ENCODE results near the gene INTS6.

INTS6 gene

DNA sequence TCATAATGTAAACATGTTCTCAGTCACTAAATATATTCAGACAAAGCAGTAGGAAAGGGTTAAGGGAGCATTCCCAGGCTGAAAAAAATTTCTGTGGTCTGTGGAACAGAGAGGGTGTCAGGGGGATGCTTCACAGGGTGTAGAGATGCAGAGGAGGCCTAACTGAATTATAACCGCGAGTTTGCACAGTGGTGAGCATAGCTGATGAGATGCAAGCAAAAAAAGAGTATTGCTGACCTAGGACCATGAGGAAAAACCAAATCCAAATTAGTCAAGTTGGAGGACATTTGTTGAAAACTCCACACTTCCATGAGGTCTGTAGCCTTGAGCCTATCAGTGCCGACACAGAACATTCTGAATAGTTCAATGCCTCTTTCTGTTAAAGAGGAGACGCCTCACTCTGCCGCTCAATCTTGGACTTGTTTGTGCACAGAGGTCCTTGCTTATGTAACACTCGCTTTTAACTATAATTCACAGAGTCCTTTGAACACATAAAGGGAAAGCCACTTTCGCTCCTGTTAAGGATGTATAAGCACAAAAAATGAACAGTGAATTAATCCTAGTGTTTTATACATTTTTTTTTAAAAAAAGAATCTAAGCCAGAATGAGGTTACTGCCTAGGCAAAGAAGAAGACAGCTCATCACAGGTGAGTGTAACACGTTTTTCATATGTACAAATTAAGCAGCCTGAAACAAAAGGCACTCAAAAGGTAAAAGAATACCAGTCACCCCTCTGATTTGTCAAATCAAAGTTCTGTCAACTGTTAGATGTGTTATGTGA is 25.8 kb upstream of the INTS6 start:
- Histone ChIP-seq H3K27me3 (ENCODE audit: control insufficient read depth, insufficient read depth, low read length) (no peaks in the 10 kb centered on the region), H3K4me2 (ENCODE audit: low read length) (peak overlapping the region; percentile 15), H3K36me3 (ENCODE audit: insufficient read depth, low read length) (no peaks in the 10 kb centered on the region), H3K4me3 (ENCODE audit: low read length) (no peak overlapping the region), H3K4me1 (ENCODE audit: control insufficient read depth, insufficient read depth, low read length) (peaks cover 24% of the 10 kb centered on the region), H3K9ac (ENCODE audit: low read depth, low read length) (no peak overlapping the region), H3K9me3 (replicated peaks; ENCODE audit: low read length) (no peaks in the 10 kb centered on the region)

DNA sequence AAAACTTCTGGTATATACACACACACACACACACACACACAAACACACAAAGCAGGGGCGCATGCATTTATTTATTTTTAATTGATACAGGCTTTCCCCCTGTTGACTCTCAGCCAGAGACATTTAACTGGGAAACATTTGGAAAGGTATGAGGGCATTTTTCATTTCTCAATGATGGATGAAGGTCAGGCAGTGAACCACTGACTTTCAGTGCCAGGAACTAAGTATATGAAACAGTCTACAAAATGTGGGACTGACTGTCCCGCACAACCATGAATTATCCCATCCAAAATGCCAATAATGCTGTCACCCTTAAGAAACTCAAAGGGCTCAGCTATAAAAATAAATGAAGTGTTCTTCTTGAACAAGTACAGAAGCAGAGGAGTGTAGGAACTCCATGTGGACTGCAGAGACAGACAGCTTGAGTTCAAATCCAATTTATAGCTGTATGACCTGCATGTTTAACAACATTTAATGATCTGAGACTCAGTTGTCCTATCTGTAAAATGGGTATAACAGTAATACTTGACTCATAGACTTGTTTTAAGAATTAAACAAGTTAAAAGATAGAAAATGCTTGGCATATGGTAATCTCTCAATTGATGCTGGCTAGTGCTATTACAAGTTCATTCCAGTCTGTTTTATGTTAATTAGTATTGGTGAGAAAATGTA is 25.0 kb upstream of the INTS6 start:
- Histone ChIP-seq H3K9me3 (replicated peaks; ENCODE audit: low read length) (no peaks in the 10 kb centered on the region), H3K9ac (ENCODE audit: low read depth, low read length) (no peak overlapping the region), H3K4me2 (ENCODE audit: low read length) (no peak overlapping the region), H3K27me3 (ENCODE audit: control insufficient read depth, insufficient read depth, low read length) (no peaks in the 10 kb centered on the region), H3K36me3 (ENCODE audit: insufficient read depth, low read length) (no peaks in the 10 kb centered on the region), H3K4me1 (ENCODE audit: control insufficient read depth, insufficient read depth, low read length) (peaks cover 24% of the 10 kb centered on the region), H3K4me3 (ENCODE audit: low read length) (no peak overlapping the region)

DNA sequence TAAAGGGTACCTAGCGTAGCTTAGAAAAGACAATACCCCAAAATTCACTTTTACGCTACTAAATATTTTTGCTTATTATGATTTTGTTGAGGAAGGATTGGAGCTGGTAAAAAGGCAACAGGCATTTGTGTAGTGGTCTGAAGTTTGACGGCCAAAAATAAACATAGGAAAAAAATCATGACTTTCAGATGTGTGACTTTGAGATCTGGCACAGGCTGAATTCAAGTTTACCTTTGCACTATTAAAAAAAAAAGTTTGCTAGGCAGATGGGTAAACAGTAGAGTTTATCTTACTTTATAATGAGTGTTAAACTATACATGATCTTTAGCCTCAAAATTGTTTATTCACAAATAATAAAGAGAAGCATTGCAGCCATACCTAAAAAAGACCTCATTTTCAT is 24.3 kb upstream of the INTS6 start:
- Histone ChIP-seq H3K36me3 (ENCODE audit: insufficient read depth, low read length) (no peaks in the 10 kb centered on the region), H3K9me3 (replicated peaks; ENCODE audit: low read length) (no peaks in the 10 kb centered on the region), H3K9ac (ENCODE audit: low read depth, low read length) (no peak overlapping the region), H3K4me3 (ENCODE audit: low read length) (no peak overlapping the region), H3K4me2 (ENCODE audit: low read length) (no peak overlapping the region), H3K4me1 (ENCODE audit: control insufficient read depth, insufficient read depth, low read length) (peaks cover 24% of the 10 kb centered on the region), H3K27me3 (ENCODE audit: control insufficient read depth, insufficient read depth, low read length) (no peaks in the 10 kb centered on the region)

DNA sequence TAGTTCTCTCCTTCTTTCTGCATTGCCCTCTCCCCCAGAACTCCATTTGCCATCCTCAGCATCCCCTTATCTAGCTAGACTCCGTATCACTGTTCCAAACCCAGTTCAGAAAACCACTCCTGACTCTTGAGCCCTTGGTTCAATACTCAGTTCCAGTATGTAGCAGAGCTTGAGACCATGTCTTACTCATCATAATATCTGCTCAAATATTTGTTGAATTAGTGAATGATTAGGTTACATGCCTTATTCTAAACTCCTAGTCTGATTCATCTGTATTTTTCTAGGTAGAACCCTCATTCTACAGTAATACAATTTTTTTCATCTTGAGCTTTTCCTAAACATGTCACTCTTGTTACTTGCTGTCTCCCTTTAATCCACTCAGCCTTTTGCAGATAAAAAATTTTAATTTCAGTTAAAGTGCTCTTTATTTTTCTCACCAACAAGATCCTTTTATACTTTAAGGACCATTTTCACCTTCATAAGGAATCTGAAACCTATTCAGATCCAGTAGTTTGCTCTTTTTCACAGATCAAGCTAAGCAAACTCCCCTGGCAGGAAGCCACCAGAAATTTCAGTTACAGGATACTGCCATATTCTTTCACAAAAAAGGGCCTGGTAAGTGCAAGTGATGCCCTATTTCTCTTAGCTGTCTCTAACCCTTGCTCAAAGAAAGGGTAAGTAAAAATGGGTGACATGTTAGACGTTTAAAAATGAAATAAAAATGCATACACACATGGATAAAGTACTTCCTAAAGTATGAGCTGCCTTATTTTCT is 23.1 kb upstream of the INTS6 start:
- Histone ChIP-seq H3K9me3 (replicated peaks; ENCODE audit: low read length) (no peaks in the 10 kb centered on the region), H3K4me1 (ENCODE audit: control insufficient read depth, insufficient read depth, low read length) (peaks cover 24% of the 10 kb centered on the region), H3K9ac (ENCODE audit: low read depth, low read length) (peak overlapping the region; percentile 3), H3K4me3 (ENCODE audit: low read length) (no peak overlapping the region), H3K36me3 (ENCODE audit: insufficient read depth, low read length) (no peaks in the 10 kb centered on the region), H3K4me2 (ENCODE audit: low read length) (peak overlapping the region; percentile 8), H3K27me3 (ENCODE audit: control insufficient read depth, insufficient read depth, low read length) (no peaks in the 10 kb centered on the region)

DNA sequence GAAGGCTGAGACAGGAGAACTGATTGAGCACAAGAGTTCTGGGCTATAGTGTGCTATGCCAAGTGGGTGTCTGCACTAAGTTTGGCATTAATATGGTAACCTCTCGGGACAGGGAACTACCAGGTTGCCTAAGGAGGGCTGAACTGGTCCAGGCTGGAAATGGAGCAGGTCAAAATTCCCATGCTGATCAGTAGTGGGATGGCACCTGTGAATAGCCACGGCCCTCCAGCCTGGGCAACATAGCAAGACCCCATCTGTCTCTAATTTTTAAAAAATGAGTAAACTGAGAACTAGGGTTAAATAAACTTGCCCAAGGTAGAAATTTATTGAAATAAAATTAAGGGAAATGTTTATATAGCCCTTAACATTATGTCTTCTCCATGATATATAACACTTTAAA is 17.0 kb upstream of the INTS6 start:
- Histone ChIP-seq H3K4me2 (ENCODE audit: low read length) (no peak overlapping the region), H3K9me3 (replicated peaks; ENCODE audit: low read length) (no peaks in the 10 kb centered on the region), H3K9ac (ENCODE audit: low read depth, low read length) (no peak overlapping the region), H3K4me3 (ENCODE audit: low read length) (no peak overlapping the region), H3K27me3 (ENCODE audit: control insufficient read depth, insufficient read depth, low read length) (no peaks in the 10 kb centered on the region), H3K36me3 (ENCODE audit: insufficient read depth, low read length) (no peaks in the 10 kb centered on the region), H3K4me1 (ENCODE audit: control insufficient read depth, insufficient read depth, low read length) (no peaks in the 10 kb centered on the region)

DNA sequence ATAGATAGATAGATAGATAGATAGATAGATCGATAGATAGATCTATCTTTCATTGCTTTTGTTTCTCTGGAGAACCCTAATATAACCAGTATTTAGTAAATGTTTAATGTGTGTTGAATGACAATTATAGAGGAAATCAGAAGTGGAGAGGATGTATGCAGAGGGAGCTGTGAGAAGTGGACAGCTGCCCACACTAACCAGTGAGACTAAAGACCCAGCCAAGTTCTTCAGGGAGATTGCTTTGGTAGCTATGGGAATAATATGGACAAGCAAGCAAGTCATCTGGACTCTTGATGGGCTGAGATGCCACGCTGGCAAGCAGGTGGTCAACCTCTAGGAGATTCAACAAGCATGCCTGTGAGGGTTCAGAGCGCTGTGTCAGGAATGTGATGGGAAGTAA is 14.9 kb upstream of the INTS6 start:
- Histone ChIP-seq H3K9ac (ENCODE audit: low read depth, low read length) (no peak overlapping the region), H3K9me3 (replicated peaks; ENCODE audit: low read length) (no peaks in the 10 kb centered on the region), H3K4me3 (ENCODE audit: low read length) (no peak overlapping the region), H3K36me3 (ENCODE audit: insufficient read depth, low read length) (no peaks in the 10 kb centered on the region), H3K4me2 (ENCODE audit: low read length) (no peak overlapping the region), H3K4me1 (ENCODE audit: control insufficient read depth, insufficient read depth, low read length) (no peaks in the 10 kb centered on the region), H3K27me3 (ENCODE audit: control insufficient read depth, insufficient read depth, low read length) (no peaks in the 10 kb centered on the region)

DNA sequence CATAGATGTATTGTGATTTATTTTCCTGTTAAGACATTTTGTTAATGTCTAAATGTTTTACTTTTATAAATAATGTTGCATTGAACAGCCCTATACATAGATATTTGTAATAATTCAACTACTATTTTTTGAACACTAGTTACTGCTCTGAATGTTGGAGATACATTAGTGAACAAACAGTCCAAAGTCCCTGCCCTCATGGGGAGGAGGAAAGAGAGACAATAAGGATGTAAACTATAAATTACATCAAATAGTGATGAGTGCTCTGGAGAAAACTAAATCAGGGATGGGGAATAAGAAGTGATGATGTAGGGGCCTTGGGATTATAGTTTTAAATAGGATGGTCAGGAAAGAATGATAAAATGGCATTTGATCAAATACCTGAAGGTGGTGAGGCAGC is 12.3 kb upstream of the INTS6 start:
- H3K4me1 ChIP-seq (ENCODE audit: control insufficient read depth, insufficient read depth, low read length), result no peaks in the 10 kb centered on the region
- H3K4me2 ChIP-seq (ENCODE audit: low read length), result no peak overlapping the region
- no peak overlapping the region for H3K4me3 ChIP-seq (ENCODE audit: low read length)
- no peaks in the 10 kb centered on the region for H3K36me3 ChIP-seq (ENCODE audit: insufficient read depth, low read length)
- no peak overlapping the region for H3K9ac ChIP-seq (ENCODE audit: low read depth, low read length)
- H3K27me3 ChIP-seq (ENCODE audit: control insufficient read depth, insufficient read depth, low read length), result no peaks in the 10 kb centered on the region
- H3K9me3 ChIP-seq (replicated peaks; ENCODE audit: low read length), result no peaks in the 10 kb centered on the region

DNA sequence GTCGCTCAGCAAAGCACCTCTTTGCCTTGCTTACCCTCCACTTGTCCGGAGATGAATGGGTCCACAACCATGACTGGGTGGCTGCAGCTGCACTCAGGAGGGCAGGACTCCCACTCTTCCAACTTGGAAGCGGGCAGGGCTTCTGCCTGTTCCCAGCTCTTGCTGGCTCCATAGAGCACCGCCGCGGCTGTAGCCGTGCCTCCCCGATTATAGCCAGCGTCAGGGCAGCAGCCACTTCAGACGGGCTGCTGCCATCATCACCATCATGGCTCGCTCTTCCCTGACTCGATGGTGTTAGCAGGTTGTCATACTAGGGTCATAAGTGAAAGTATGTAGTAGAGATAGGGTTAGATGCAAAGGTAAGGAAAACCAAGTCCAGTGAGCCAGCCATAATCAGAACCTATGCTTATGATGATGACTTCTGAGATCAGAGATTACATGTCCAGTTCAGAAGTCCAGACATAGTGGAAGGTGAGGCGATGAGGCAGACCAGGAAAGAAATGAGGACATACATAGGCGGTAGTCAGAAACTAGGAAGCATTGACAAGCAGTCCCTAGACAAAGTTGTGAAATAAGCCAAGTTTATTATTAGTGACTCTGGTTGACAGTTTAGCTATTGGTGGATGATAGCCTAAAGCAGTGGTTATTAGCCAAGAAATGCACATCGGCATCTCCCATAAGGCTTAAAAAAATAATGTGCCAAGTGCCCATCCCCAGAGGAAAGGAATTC is 4.4 kb upstream of the INTS6 start:
- H3K27me3 ChIP-seq (ENCODE audit: control insufficient read depth, insufficient read depth, low read length), result no peaks in the 10 kb centered on the region
- no peak overlapping the region for H3K4me2 ChIP-seq (ENCODE audit: low read length)
- H3K9me3 ChIP-seq (replicated peaks; ENCODE audit: low read length), result no peaks in the 10 kb centered on the region
- H3K4me3 ChIP-seq (ENCODE audit: low read length), result no peak overlapping the region
- peaks cover 11% of the 10 kb centered on the region for H3K4me1 ChIP-seq (ENCODE audit: control insufficient read depth, insufficient read depth, low read length)
- H3K36me3 ChIP-seq (ENCODE audit: insufficient read depth, low read length), result peaks cover 8% of the 10 kb centered on the region
- no peak overlapping the region for H3K9ac ChIP-seq (ENCODE audit: low read depth, low read length)

DNA sequence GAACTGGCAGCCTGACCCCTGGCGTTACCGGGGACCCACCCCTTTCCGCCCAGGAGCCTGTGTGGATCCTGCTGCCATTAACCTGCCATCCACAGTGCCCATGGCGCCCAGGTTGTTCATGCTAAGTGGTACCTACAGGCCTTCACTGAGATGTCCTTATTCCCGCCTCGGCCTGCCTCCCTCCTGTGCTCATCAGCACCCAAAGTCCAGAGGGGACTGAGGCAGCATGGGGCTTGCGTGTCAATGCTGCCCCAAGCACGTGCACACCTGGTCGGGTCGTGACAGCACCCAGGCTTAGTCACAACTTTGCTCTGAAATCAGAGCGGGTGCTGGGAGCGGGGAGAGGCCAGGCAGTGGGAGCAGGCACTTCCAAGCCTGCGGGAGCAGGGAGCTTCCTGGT is 3.7 kb upstream of the INTS6 start:
- Histone ChIP-seq H3K9ac (ENCODE audit: low read depth, low read length) (no peak overlapping the region), H3K4me3 (ENCODE audit: low read length) (no peak overlapping the region), H3K4me2 (ENCODE audit: low read length) (no peak overlapping the region), H3K9me3 (replicated peaks; ENCODE audit: low read length) (no peaks in the 10 kb centered on the region), H3K36me3 (ENCODE audit: insufficient read depth, low read length) (peaks cover 8% of the 10 kb centered on the region), H3K4me1 (ENCODE audit: control insufficient read depth, insufficient read depth, low read length) (peaks cover 11% of the 10 kb centered on the region), H3K27me3 (ENCODE audit: control insufficient read depth, insufficient read depth, low read length) (no peaks in the 10 kb centered on the region)

DNA sequence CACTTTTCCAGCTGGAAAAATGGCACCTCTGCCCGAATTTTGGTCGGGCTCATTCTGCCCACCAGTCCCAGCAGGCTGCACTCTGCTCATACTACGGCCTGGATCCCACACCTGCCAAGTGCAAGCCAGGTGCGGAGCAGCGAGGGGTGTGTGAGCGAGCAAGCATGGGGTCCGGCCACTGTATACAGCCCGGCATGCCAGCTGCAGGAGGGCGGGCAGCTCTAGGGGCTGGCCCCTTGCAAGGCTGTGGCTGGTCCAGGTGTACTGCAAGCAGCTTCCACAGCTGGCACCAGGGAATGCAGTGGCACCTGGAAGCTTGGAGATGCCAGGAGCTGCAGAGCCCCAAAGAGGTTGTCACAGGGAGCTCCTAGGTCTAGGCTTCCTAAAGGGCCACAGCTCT is 2.7 kb upstream of the INTS6 start:
- no peak overlapping the region for H3K9ac ChIP-seq (ENCODE audit: low read depth, low read length)
- peaks cover 17% of the 10 kb centered on the region for H3K4me1 ChIP-seq (ENCODE audit: control insufficient read depth, insufficient read depth, low read length)
- H3K4me3 ChIP-seq (ENCODE audit: low read length), result no peak overlapping the region
- H3K4me2 ChIP-seq (ENCODE audit: low read length), result no peak overlapping the region
- no peaks in the 10 kb centered on the region for H3K27me3 ChIP-seq (ENCODE audit: control insufficient read depth, insufficient read depth, low read length)
- no peaks in the 10 kb centered on the region for H3K9me3 ChIP-seq (replicated peaks; ENCODE audit: low read length)
- H3K36me3 ChIP-seq (ENCODE audit: insufficient read depth, low read length), result peaks cover 16% of the 10 kb centered on the region
